Trophoblast cell (in vitro differentiated cells and primary cell): ENCODE results near the gene TMEM185B.

Source experiments
- DNase-seq, 2 donors: peaks; one replicate each; pipeline ENCODE4 v3.0.0-alpha.2; 2016
- H2AFZ ChIP-seq: 2 replicates; pipeline ENCODE4 v1.6.1; 2013; ENCODE audit warnings: low read length, moderate library complexity, mild to moderate bottlenecking; ENCODE audit not compliant: insufficient read depth, poor library complexity
- H2AK5ac ChIP-seq: 2 replicates; pipeline ENCODE4 v1.6.1; 2013; ENCODE audit warnings: mild to moderate bottlenecking, low read length
- H2BK120ac ChIP-seq: 2 replicates; pipeline ENCODE4 v1.6.1; 2013; ENCODE audit warnings: low read length, mild to moderate bottlenecking, moderate library complexity; ENCODE audit not compliant: insufficient read depth, poor library complexity
- H2BK12ac ChIP-seq: 2 replicates; pipeline ENCODE4 v1.6.1; 2013; ENCODE audit warnings: mild to moderate bottlenecking, low read length, moderate library complexity
- H2BK5ac ChIP-seq: 2 replicates; pipeline ENCODE4 v1.6.1; 2013; ENCODE audit warnings: low read length, low read depth, moderate library complexity, mild to moderate bottlenecking; ENCODE audit not compliant: poor library complexity
- H3K14ac ChIP-seq: 2 replicates; pipeline ENCODE4 v1.6.1; 2013; ENCODE audit warnings: mild to moderate bottlenecking, low read length
- H3K18ac ChIP-seq: 2 replicates; pipeline ENCODE4 v1.6.1; 2013; ENCODE audit warnings: mild to moderate bottlenecking, low read length
- H3K23ac ChIP-seq: 2 replicates; pipeline ENCODE4 v1.6.1; 2013; ENCODE audit warnings: low read length
- H3K27ac ChIP-seq: 2 replicates; pipeline ENCODE4 v1.5.1; 2013; ENCODE audit warnings: low read depth, mild to moderate bottlenecking, inconsistent platforms, low read length, moderate library complexity
- H3K27me3 ChIP-seq: 2 replicates; pipeline ENCODE4 v1.6.1; 2013; ENCODE audit warnings: inconsistent platforms, mild to moderate bottlenecking, low read length, moderate library complexity; ENCODE audit not compliant: insufficient read depth
- H3K36me3 ChIP-seq, 2 experiments: 1 replicate in 1 of 2; 2 replicates in 1 of 2; pipeline ENCODE4 v1.6.1; 2013; ENCODE audit warnings: low read length in 2 of 2, mild to moderate bottlenecking in 2 of 2, moderate library complexity in 1 of 2; ENCODE audit not compliant: insufficient read depth in 2 of 2, control insufficient read depth in 1 of 2
- H3K4ac ChIP-seq: 2 replicates; pipeline ENCODE4 v1.6.1; 2013; ENCODE audit warnings: low read depth, mild to moderate bottlenecking, low read length, moderate library complexity
- H3K4me1 ChIP-seq, 2 experiments: 1 replicate in 1 of 2; 2 replicates in 1 of 2; pipeline ENCODE4 v1.6.1; 2013; ENCODE audit warnings: low read length in 2 of 2, mild to moderate bottlenecking in 2 of 2, moderate library complexity in 1 of 2; ENCODE audit not compliant: insufficient read depth in 2 of 2, control insufficient read depth in 1 of 2
- H3K4me2 ChIP-seq: 2 replicates; pipeline ENCODE4 v1.6.1; 2013; ENCODE audit warnings: inconsistent platforms, mild to moderate bottlenecking, low read length, moderate library complexity
- H3K4me3 ChIP-seq: 2 replicates; pipeline ENCODE4 v1.5.1; 2013; ENCODE audit warnings: mild to moderate bottlenecking, low read depth, low read length, inconsistent platforms
- H3K79me1 ChIP-seq: one replicate; pipeline ENCODE4 v1.6.1; 2013; ENCODE audit warnings: low read length
- H3K79me2 ChIP-seq: 2 replicates; pipeline ENCODE4 v1.6.1; 2013; ENCODE audit warnings: low read length, mild to moderate bottlenecking; ENCODE audit not compliant: control insufficient read depth, insufficient read depth, poor library complexity
- H3K9ac ChIP-seq: 2 replicates; pipeline ENCODE4 v1.6.1; 2013; ENCODE audit warnings: mild to moderate bottlenecking, low read length
- H3K9me3 ChIP-seq: 2 replicates; pipeline ENCODE4 v1.6.1; 2013; ENCODE audit warnings: low read depth, mild to moderate bottlenecking, control low read depth, inconsistent platforms, low read length; ENCODE audit not compliant: insufficient read depth
- H4K12ac ChIP-seq: 2 replicates; pipeline ENCODE4 v1.6.1; 2013; ENCODE audit warnings: low read depth, mild to moderate bottlenecking, low read length, moderate library complexity
- H4K8ac ChIP-seq: 2 replicates; pipeline ENCODE4 v1.6.1; 2013; ENCODE audit warnings: low read depth, mild to moderate bottlenecking, low read length, moderate library complexity
- H4K91ac ChIP-seq: one replicate; pipeline ENCODE4 v1.6.1; 2013; ENCODE audit warnings: low read depth, mild to moderate bottlenecking, low read length, moderate library complexity
- WGBS: extraction: QIAGEN DNeasy Blood & Tissue Kit; methylation state at CpG from one replicate; pipeline ENCODE4 v1.1.7; 2013; ENCODE audit warnings: missing lambda C conversion rate; ENCODE audit not compliant: insufficient read length, insufficient coverage; ENCODE audit errors: extremely low coverage; 5-methylcytosine and 5-hydroxymethylcytosine counted together

The TMEM185B gene

DNA sequence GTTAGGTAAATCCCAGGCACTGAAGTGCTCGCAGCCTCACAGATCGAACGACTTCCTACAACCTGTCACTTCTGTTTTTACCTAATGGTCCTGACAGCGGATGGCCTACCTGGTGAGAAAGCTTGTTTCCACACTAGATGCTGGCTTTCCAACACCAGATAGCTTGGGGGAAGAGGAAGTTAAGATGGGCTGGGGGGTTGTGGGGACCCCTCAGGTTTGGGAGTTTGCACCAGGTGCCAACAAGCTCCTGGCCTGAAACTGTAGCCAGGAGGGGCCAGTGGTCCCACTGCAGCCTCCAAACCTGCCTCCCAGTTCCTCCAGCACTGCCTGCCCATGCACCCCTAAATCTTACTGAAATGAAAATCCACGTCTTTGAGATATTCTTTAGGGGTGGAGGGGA is 3.9 kb downstream of the TMEM185B start:
- Histone ChIP-seq H2BK120ac (no peak overlapping the region), H4K8ac (no peak overlapping the region), H3K23ac (no peak overlapping the region), H3K14ac (no peak overlapping the region), H3K4me3 (no peak overlapping the region), H3K79me1 (peaks cover 8% of the 10 kb centered on the region), H2BK5ac (no peak overlapping the region), H3K36me3 (no peaks in the 10 kb centered on the region), H3K4ac (no peak overlapping the region), H3K27ac (no peak overlapping the region), H3K27me3 (no peaks in the 10 kb centered on the region), H3K18ac (no peak overlapping the region), H3K79me2 (peaks cover 4% of the 10 kb centered on the region), H4K12ac (no peak overlapping the region), H2BK12ac (no peak overlapping the region), H2AFZ (no peak overlapping the region), H3K4me1 (peaks cover 10 to 11% of the 10 kb centered on the region in 2 experiments), H4K91ac (no peak overlapping the region), H3K9me3 (peaks cover 7% of the 10 kb centered on the region), H3K4me2 (no peak overlapping the region), H2AK5ac (no peak overlapping the region), H3K9ac (no peak overlapping the region)
- no CpG with 5 or more reads among the region's 5 CpGs for WGBS
- no peak for DNase-seq

DNA sequence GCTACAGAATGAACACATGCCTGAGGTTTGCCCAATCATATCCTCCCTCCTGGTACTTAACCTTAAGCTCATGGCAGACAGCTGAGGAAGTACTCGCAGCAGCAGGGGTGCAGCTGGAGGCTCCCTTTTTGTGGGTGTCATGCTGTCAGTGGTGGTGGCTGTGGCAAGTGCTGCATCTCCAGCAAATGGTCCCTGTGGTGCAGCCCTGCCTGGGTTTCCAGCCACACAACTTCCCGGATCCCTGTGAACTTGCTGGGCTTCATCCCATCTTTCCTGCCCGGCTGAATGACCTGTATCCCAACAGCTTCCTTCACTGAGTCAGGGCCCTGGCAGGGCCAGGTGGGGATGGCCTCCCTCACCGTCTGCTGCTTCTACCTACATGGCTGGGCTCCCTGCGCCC is 5.0 kb downstream of the TMEM185B start:
- H3K4me2 ChIP-seq, result no peak overlapping the region
- no peak overlapping the region for H3K27ac ChIP-seq
- H4K91ac ChIP-seq, result no peak overlapping the region
- no peak overlapping the region for H2BK5ac ChIP-seq
- no peak overlapping the region for H4K8ac ChIP-seq
- H2AK5ac ChIP-seq, result no peak overlapping the region
- peaks cover 7% of the 10 kb centered on the region for H3K9me3 ChIP-seq
- H3K79me2 ChIP-seq, result peaks cover 4% of the 10 kb centered on the region
- DNase-seq, result no peak
- no CpG with 5 or more reads among the region's 5 CpGs for WGBS
- peaks cover 5% of the 10 kb centered on the region for H3K79me1 ChIP-seq
- H3K36me3 ChIP-seq, result no peaks in the 10 kb centered on the region
- no peak overlapping the region for H4K12ac ChIP-seq
- H2BK120ac ChIP-seq, result no peak overlapping the region
- H3K14ac ChIP-seq, result no peak overlapping the region
- no peak overlapping the region for H2AFZ ChIP-seq
- no peak overlapping the region for H3K4me3 ChIP-seq
- H3K4ac ChIP-seq, result no peak overlapping the region
- no peak overlapping the region for H2BK12ac ChIP-seq
- peaks cover 5% of the 10 kb centered on the region in 2 experiments for H3K4me1 ChIP-seq
- no peaks in the 10 kb centered on the region for H3K27me3 ChIP-seq
- H3K18ac ChIP-seq, result no peak overlapping the region
- H3K9ac ChIP-seq, result no peak overlapping the region
- H3K23ac ChIP-seq, result no peak overlapping the region

DNA sequence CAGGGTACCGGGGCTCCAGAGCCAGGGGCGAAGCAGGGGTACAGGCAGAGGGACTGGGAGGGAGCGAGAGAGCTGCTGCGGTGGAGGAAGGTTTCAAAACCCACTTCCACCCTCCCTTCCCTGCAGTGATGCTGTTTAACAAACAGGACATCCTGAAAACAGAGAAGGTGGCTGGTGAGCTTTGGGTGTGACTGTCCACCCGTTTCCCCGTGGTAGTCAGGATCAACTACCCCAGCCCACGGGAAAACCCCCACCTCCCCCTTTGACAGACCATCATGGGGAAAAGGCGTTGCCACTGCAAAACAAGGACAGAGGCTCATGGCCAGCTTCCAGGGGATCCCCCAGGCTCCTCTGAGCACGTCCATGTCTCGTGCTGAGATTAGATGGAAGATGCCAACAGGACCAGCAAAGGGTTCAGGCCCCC is 12.9 kb downstream of the TMEM185B start:
- Histone ChIP-seq H3K4ac (no peak overlapping the region), H3K4me3 (no peak overlapping the region), H3K23ac (no peak overlapping the region), H3K9me3 (peaks cover 2% of the 10 kb centered on the region), H2BK5ac (no peak overlapping the region), H3K79me1 (no peaks in the 10 kb centered on the region), H3K4me1 (no peaks in the 10 kb centered on the region), H2BK12ac (no peak overlapping the region), H3K4me2 (no peak overlapping the region), H3K9ac (no peak overlapping the region), H2AK5ac (no peak overlapping the region), H3K27me3 (no peaks in the 10 kb centered on the region), H4K91ac (no peak overlapping the region), H3K79me2 (no peaks in the 10 kb centered on the region), H2AFZ (no peak overlapping the region), H3K14ac (no peak overlapping the region), H4K8ac (no peak overlapping the region), H3K36me3 (no peaks in the 10 kb centered on the region), H4K12ac (no peak overlapping the region), H3K18ac (no peak overlapping the region), H3K27ac (no peak overlapping the region), H2BK120ac (no peak overlapping the region)
- WGBS, result no CpG with 5 or more reads among the region's 10 CpGs
- DNase-seq, result no peak

DNA sequence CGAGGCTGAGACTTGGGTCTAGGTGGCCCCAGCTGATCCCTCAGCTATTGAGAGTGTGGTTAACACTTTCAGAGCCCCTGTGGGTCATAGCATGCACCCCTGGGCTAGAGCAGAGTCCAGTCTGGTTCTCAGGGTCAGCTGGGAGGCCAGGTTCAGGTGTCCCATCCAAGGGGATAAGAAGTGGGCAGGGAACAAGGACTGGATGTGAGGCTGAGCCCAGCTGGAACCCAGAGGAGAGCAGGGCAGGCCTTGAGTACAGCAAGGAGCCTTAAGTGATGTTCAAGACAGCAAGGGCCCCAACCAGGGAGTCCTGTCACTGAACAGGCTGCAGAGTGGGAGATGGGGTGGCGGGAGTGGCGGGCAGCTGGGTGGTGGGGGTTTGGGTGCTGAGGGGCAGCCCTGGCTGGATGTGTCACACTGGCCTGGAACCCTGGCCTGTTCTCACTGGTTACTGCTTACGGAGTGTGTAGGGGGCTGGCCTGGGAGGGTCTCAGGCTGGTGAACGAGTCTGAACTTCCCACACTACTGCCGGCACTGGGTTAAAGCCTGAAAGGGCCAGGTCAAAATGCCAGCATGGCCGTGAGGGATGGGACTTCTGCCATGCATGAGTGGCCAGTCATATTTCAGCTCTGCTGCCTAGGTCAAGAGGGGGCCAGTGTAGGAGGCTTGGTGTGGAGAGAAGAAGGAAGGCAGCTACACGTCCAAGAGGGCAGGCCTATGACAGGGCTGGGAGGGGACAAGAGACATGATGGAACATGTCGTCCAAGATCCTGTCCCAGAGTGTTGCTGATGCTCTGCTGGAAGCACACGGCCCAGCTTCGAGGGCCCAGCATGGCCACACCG is 13.6 kb downstream of the TMEM185B start:
- Histone ChIP-seq H2AFZ (no peak overlapping the region), H4K91ac (no peak overlapping the region), H4K8ac (no peak overlapping the region), H3K79me2 (no peaks in the 10 kb centered on the region), H3K9ac (no peak overlapping the region), H3K9me3 (peaks cover 2% of the 10 kb centered on the region), H2BK120ac (no peak overlapping the region), H3K14ac (no peak overlapping the region), H3K36me3 (no peaks in the 10 kb centered on the region), H2BK12ac (no peak overlapping the region), H2AK5ac (no peak overlapping the region), H3K4ac (no peak overlapping the region), H3K4me1 (no peaks in the 10 kb centered on the region), H2BK5ac (no peak overlapping the region), H3K79me1 (no peaks in the 10 kb centered on the region), H3K23ac (no peak overlapping the region), H3K27ac (no peak overlapping the region), H3K4me3 (no peak overlapping the region), H3K18ac (no peak overlapping the region), H3K4me2 (no peak overlapping the region), H4K12ac (no peak overlapping the region), H3K27me3 (no peaks in the 10 kb centered on the region)
- no CpG with 5 or more reads among the region's 12 CpGs for WGBS
- no peak for DNase-seq
